Panc1 (cell line): ENCODE data around the gene H19. TPM values are rescaled to one million over a fixed set of nuclear protein-coding genes. Genes with fewer than 3 reads are reported as not detected.
A peak's percentile ranks its signal among the peaks of the same experiment; 100 is the strongest.

Experiments used
- ATAC-seq: fragments of 200-7000 bp; cut with Tn5 transposase; 2 replicates; pipeline ENCODE4 v1.9.1; 2020; ENCODE audit warnings: mild to moderate bottlenecking, moderate library complexity
- BruUV-seq: library from RNA; stranded (reverse); fragments of 400-500 nt; replicated peaks from 2 replicates; lab custom pipeline; 2021; lab: Mats Ljungman, UMichigan
- CTCF ChIA-PET: fragments of 300-600 bp; sonication (Branson Sonifier 250); formaldehyde crosslinking; loops from one replicate; lab custom pipeline; 2022; ENCODE audit warnings: antibody characterized with exemption; lab: Charles Lee
- POLR2A ChIA-PET: fragments of 300-600 bp; sonication (Branson Sonifier 250); formaldehyde crosslinking; loops from one replicate; lab custom pipeline; 2022; ENCODE audit warnings: antibody characterized with exemption; lab: Charles Lee
- DNase-seq: peaks from one replicate; pipeline ENCODE4 v3.0.0-alpha.2; 2010; ENCODE audit warnings: low read depth, low spot score
- H3K27ac ChIP-seq: 2 replicates; pipeline ENCODE4 v1.5.1; 2011; ENCODE audit warnings: mild to moderate bottlenecking, low read length, inconsistent platforms
- H3K27me3 ChIP-seq: fragments of 200-500 bp; sonication (Bioruptor generic); 2 replicates; pipeline ENCODE4 v1.6.0; 2014; ENCODE audit warnings: low read length, inconsistent platforms; ENCODE audit not compliant: control insufficient read depth, insufficient read depth
- H3K36me3 ChIP-seq: fragments of 200-500 bp; sonication (Bioruptor generic); 2 replicates; pipeline ENCODE4 v1.5.1; 2014; ENCODE audit warnings: inconsistent platforms, mild to moderate bottlenecking, low read length, moderate library complexity; ENCODE audit not compliant: control insufficient read depth, insufficient read depth
- H3K4me1 ChIP-seq: 2 replicates; pipeline ENCODE4 v1.5.1; 2011; ENCODE audit warnings: inconsistent platforms, mild to moderate bottlenecking, low read length, moderate library complexity; ENCODE audit not compliant: control insufficient read depth, insufficient read depth
- H3K4me3 ChIP-seq, 2 experiments: 2 replicates each; pipeline ENCODE4 v1.5.1; 2011 to 2012; ENCODE audit warnings: low read depth in 2 of 2, low read length in 2 of 2, mild to moderate bottlenecking in 2 of 2, inconsistent platforms in 1 of 2, moderate library complexity in 1 of 2
- H3K9me3 ChIP-seq: fragments of 200-500 bp; sonication (Bioruptor generic); 2 replicates; pipeline ENCODE4 v1.5.1; 2014; ENCODE audit warnings: low read depth, mild to moderate bottlenecking, inconsistent platforms, low read length, moderate library complexity; ENCODE audit not compliant: control insufficient read depth, insufficient read depth
- POLR2AphosphoS5 ChIP-seq: IDR thresholded peaks from 2 replicates; pipeline ENCODE4 v1.6.1; 2012; ENCODE audit warnings: mild to moderate bottlenecking, low read depth, low read length, moderate library complexity
- SIN3A ChIP-seq: IDR thresholded peaks from 2 replicates; pipeline ENCODE4 v1.6.1; 2012; ENCODE audit warnings: low read depth, mild to moderate bottlenecking, low read length, moderate library complexity, borderline replicate concordance; ENCODE audit not compliant: insufficient read depth
- TCF7L2 ChIP-seq: IDR thresholded peaks from 2 replicates; pipeline ENCODE4 v1.6.1; 2011; ENCODE audit warnings: mild to moderate bottlenecking, low read depth, low read length, inconsistent platforms
- in situ Hi-C: cut with HindIII; loops from 2 replicates; pipeline ENCODE4 v1.10.0; 2016; ENCODE audit warnings: low sequenced_read_pairs, low pct_unique_long_range_greater_than_20kb
- intact Hi-C: fragments of 100-400 bp; cut with micrococcal nuclease; formaldehyde crosslinking; loops from one replicate; pipeline ENCODE4 v1.10.0; 2022; ENCODE audit not compliant: unreplicated experiment
- total RNA-seq: library from RNA; stranded (reverse); gene quantifications from one replicate; pipeline ENCODE4 v1.2.1, GENCODE V29; 2021; ENCODE audit not compliant: unreplicated experiment
- TF ChIP-seq, protein P1 (sequence below): fragments of 450-650 bp; IDR thresholded peaks from 2 replicates; pipeline ENCODE4 v1.5.1; 2017; ENCODE audit warnings: mild to moderate bottlenecking
- TF ChIP-seq, protein P2 (sequence below), 2 experiments: IDR thresholded peaks; 2 replicates each; pipeline ENCODE4 v1.6.1; 2011 to 2012; ENCODE audit warnings: low read depth in 2 of 2, control low read depth in 1 of 2, low read length in 1 of 2, mild to moderate bottlenecking in 1 of 2, moderate library complexity in 1 of 2; ENCODE audit not compliant: insufficient read depth in 1 of 2

The H19 gene
- total RNA-seq, 1 experiment from 2014 or later, result 1,268 TPM

DNA sequence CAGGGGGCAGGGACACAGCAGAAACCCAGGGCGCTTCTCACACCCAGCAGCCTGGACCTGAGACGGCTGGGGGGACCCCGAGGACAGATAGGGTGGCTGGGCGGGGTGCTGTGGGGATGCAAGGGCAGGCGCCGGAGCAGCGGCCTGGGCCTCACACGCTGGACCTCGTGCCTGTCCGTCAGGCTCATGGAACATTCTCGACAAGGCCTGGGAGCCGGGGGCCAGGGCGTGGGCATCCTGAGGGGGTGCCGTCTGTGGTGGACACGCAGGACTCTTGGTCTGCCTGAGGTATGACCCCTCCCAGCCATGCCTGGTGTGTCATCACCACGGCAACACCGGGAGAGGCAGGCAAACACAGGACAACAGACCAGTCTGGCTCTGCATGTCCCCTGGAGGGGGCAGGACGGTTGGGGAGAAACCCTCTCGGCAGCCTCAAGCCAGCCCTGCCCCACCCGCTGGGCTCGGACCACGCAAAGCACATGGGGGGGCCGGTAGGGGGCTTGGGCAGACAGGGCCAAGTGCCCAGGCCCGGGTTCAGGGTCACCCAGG lies 29.1 kb downstream of the H19 start:
- ATAC-seq, result peak; percentile 66

DNA sequence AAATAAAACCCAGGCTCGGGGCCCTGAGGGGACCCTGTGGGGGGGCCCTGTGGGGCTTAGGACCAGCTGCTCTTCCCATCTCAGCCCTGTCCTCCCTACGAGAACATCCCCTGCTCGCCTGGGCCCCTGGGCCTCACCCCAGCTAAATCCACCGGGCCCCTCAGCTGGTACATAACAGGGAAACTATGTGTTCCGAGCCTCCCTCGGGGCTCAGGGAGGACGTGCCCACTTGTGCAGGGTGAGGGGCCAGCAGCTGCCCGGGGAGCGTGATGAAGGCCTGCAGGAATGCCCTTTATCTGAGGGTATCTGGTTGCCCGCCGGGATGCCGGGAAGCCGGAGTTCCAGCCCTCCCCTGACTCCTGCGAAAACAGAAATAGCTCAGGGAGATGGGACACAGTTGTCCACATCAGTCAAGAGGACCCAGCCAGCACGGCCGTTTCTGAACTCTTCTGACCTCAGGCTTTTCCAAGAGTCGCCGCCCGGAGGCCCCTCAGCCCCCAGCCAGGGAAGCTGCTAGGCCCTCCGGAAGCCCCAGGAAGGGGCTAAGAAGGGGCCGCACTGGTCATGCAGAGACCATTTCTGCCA lies 29.9 kb downstream of the H19 start:
- in situ Hi-C loops (no loop called here), intact Hi-C loops (no loop called here)
- no peak overlapping the region for H3K4me3 ChIP-seq
- ChIA-PET CTCF (interaction anchor here (0.6 to 2.6 kb wide), 9 partner anchors 20 to 277 kb away, joined by 3 to 13 read pairs (median 5); partner anchors contain the start of gene H19), POLR2A (interaction anchor here (0.7 kb wide), 1 partner anchor 193 kb away, joined by 3 read pairs; no protein-coding TSS in a partner anchor)
- no peaks in the 10 kb centered on the region for H3K27me3 ChIP-seq
- no peaks in the 10 kb centered on the region for H3K36me3 ChIP-seq
- H3K9me3 ChIP-seq, result no peaks in the 10 kb centered on the region
- DNase-seq (no peak), ATAC-seq (no peak)
- no peak overlapping the region for H3K27ac ChIP-seq
- no TSS peak for BruUV-seq
- TF ChIP-seq, protein P1, sequence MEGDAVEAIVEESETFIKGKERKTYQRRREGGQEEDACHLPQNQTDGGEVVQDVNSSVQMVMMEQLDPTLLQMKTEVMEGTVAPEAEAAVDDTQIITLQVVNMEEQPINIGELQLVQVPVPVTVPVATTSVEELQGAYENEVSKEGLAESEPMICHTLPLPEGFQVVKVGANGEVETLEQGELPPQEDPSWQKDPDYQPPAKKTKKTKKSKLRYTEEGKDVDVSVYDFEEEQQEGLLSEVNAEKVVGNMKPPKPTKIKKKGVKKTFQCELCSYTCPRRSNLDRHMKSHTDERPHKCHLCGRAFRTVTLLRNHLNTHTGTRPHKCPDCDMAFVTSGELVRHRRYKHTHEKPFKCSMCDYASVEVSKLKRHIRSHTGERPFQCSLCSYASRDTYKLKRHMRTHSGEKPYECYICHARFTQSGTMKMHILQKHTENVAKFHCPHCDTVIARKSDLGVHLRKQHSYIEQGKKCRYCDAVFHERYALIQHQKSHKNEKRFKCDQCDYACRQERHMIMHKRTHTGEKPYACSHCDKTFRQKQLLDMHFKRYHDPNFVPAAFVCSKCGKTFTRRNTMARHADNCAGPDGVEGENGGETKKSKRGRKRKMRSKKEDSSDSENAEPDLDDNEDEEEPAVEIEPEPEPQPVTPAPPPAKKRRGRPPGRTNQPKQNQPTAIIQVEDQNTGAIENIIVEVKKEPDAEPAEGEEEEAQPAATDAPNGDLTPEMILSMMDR, result no peak
- TF ChIP-seq SIN3A, result no peak
- H3K4me1 ChIP-seq, result no peaks in the 10 kb centered on the region

More for the DNA sequence above, 29.1 kb downstream of the H19 start:
- CTCF ChIA-PET, result interaction anchor here (0.6 to 2.6 kb wide), 7 partner anchors 21 to 185 kb away, joined by 3 to 13 read pairs (median 5); partner anchors contain the start of gene H19
- BruUV-seq, result no TSS peak
- POLR2A ChIA-PET, result no interaction called here
- Histone ChIP-seq H3K27ac (no peak overlapping the region), H3K36me3 (no peaks in the 10 kb centered on the region), H3K4me3 (no peak overlapping the region), H3K27me3 (no peaks in the 10 kb centered on the region), H3K4me1 (no peaks in the 10 kb centered on the region), H3K9me3 (no peaks in the 10 kb centered on the region)
- in situ Hi-C loops (no loop called here), intact Hi-C loops (no loop called here)
- TF ChIP-seq POLR2AphosphoS5, result no peak
- DNase-seq, result no peak

DNA sequence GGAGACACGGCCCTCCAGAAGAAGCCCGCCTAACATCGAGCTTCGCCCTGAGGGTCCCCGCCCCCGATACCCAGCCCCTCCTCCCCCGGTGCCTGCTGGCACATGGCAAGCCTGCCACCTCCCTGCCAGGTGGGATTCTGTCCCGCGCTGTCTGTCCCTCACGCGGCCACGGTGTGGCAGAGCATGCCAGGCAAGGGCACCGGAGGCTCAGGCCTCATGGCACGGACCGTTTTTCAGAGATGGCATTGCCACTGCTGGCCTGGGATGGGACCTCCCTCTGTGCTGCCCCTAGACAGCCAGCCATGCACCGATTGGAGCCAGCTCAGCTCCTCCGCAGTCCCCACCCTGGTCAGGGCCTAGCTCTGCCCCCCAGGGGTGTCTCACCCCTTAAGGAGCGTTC lies 31.1 kb downstream of the H19 start:
- intact Hi-C loops, result no loop called here
- POLR2A ChIA-PET, result no interaction called here
- peak; percentile 44 for ATAC-seq
- no peaks in the 10 kb centered on the region for H3K4me1 ChIP-seq
- H3K4me3 ChIP-seq, result no peak overlapping the region
- no peaks in the 10 kb centered on the region for H3K27me3 ChIP-seq
- TF ChIP-seq, protein P1, result no peak
- TF ChIP-seq, protein P2, sequence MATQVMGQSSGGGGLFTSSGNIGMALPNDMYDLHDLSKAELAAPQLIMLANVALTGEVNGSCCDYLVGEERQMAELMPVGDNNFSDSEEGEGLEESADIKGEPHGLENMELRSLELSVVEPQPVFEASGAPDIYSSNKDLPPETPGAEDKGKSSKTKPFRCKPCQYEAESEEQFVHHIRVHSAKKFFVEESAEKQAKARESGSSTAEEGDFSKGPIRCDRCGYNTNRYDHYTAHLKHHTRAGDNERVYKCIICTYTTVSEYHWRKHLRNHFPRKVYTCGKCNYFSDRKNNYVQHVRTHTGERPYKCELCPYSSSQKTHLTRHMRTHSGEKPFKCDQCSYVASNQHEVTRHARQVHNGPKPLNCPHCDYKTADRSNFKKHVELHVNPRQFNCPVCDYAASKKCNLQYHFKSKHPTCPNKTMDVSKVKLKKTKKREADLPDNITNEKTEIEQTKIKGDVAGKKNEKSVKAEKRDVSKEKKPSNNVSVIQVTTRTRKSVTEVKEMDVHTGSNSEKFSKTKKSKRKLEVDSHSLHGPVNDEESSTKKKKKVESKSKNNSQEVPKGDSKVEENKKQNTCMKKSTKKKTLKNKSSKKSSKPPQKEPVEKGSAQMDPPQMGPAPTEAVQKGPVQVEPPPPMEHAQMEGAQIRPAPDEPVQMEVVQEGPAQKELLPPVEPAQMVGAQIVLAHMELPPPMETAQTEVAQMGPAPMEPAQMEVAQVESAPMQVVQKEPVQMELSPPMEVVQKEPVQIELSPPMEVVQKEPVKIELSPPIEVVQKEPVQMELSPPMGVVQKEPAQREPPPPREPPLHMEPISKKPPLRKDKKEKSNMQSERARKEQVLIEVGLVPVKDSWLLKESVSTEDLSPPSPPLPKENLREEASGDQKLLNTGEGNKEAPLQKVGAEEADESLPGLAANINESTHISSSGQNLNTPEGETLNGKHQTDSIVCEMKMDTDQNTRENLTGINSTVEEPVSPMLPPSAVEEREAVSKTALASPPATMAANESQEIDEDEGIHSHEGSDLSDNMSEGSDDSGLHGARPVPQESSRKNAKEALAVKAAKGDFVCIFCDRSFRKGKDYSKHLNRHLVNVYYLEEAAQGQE (IDR thresholded peaks at IDR 0.05; ENCODE audit: insufficient read depth in 1 of 2, low read depth in 2 of 2, low read length in 1 of 2), result no peak
- TF ChIP-seq TCF7L2, result no peak
- no peak for TF ChIP-seq SIN3A
- TF ChIP-seq POLR2AphosphoS5, result no peak
- CTCF ChIA-PET, result interaction anchor here (0.7 to 2.6 kb wide), 5 partner anchors 20 to 185 kb away, joined by 4 to 13 read pairs (median 8); no protein-coding TSS in a partner anchor
- BruUV-seq, result no TSS peak
- in situ Hi-C loops, result no loop called here
- no peaks in the 10 kb centered on the region for H3K9me3 ChIP-seq
- no peak overlapping the region for H3K27ac ChIP-seq
- no peak for DNase-seq
- H3K36me3 ChIP-seq, result no peaks in the 10 kb centered on the region
